ENCODE measurements around the gene CA5A. TPM values are rescaled to one million over a fixed set of nuclear protein-coding genes. Genes with fewer than 3 reads are reported as not detected.

Gene CA5A
- total RNA-seq, 1 experiment from 2014 or later = not detected

DNA sequence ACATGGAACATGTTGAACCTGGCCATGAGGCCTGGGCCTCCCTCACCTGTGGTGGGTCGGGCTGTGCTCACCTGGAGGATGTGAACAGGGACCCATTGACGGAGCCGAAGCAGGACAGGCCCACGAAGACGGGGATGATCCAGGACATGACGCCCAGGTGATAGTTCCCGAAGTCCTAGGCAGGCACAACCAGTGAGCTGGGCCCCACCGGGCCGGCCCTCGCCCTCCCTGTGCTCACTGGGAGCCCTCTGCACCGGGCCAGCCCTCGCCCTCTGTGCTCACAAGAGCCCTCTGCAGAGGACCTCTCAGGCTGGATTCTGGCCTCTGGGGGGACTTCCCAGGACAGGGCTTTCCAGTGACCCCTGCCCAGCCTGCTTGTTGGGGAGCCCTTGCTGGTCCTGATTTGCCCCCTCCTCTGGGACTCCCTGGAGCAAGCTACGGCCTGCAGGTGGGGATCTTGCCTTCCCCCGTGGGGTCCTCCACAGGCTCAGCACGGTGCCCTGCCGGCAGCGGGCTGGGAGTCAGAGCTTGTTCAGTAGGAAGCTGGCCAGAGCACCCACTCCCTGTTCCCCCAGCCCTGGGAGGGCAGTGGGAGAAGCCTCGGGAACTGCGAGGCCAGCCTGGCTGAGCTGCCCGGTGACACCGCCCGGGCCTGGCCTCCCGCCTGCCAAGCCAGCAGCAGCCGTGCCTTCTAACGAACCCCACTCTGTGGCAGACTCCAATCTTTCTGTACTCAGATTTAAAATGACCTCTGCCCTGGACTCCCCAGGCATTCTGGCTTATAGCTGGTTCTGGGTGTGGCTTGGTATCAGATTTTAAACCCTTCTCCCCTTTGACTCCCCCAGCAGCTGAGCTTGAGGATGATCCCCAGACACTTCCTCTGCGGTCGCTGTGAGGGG is 97.4 kb downstream of the CA5A start:
- no peak for DNase-seq (ENCODE audit: low spot score)

Small RNA genes within 50 kb of the gene (small RNA-seq; reads per million reads assigned to genes)
- gene AC127455.1 = not detected

Other genes with a start within 250 kb of the CA5A start
- gene KLHDC4, start 170.5 kb downstream of the CA5A start, total RNA-seq (2014; rRNA removed; shearing (Covaris generic)) = 64.8 and 73.6 TPM in 2 replicates
- gene SLC7A5, start 67.0 kb downstream of the CA5A start, total RNA-seq (2014; rRNA removed; shearing (Covaris generic)) = 125 and 147 TPM in 2 replicates
- 19.5 and 22.8 TPM in 2 replicates for gene BANP, start 14.9 kb upstream of the CA5A start, total RNA-seq (2014; rRNA removed; shearing (Covaris generic))